Vagina (tissue), 2 donors: ENCODE results near the gene POLR2A.

Source experiments
- POLR2AphosphoS5 ChIP-seq, 2 donors: sonication (generic); formaldehyde crosslinking; IDR thresholded peaks; one replicate each; pipeline ENCODE4 v1.9.0; 2017; ENCODE audit warnings: antibody characterized with exemption in 2 of 2, mild to moderate bottlenecking in 2 of 2, low read depth in 1 of 2; ENCODE audit not compliant: insufficient read depth in 1 of 2
- TF ChIP-seq, protein P1 (sequence below), 3 experiments: fragments of 450-650 bp in 2 of 3; fragments of 200-600 bp in 1 of 3; sonication (generic) in 1 of 3; IDR thresholded peaks; one replicate each; pipeline ENCODE4 v1.5.1; 2017 to 2019; ENCODE audit warnings: antibody characterized with exemption in 3 of 3, mild to moderate bottlenecking in 2 of 3, moderate library complexity in 2 of 3

DNA sequence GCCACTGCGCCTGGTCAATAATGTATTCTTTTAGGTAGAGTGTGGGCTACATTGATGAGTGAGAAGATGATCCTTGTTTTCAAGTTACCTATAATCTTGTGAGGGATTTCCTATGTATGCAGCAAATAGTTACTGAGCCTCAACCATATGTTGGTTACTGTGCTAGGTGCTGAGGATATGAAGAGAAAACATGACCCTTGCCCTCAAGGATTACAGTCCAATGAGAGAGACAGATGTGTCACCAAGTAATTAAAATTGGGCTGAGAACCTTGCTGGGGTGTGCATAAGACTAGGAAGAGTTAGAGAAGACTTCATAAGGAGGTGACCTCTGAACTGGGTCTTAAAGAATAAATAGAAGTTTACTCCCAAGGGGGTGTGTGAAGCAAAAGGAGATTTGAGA is 7.4 kb downstream of the POLR2A start:
- TF ChIP-seq, protein P1, sequence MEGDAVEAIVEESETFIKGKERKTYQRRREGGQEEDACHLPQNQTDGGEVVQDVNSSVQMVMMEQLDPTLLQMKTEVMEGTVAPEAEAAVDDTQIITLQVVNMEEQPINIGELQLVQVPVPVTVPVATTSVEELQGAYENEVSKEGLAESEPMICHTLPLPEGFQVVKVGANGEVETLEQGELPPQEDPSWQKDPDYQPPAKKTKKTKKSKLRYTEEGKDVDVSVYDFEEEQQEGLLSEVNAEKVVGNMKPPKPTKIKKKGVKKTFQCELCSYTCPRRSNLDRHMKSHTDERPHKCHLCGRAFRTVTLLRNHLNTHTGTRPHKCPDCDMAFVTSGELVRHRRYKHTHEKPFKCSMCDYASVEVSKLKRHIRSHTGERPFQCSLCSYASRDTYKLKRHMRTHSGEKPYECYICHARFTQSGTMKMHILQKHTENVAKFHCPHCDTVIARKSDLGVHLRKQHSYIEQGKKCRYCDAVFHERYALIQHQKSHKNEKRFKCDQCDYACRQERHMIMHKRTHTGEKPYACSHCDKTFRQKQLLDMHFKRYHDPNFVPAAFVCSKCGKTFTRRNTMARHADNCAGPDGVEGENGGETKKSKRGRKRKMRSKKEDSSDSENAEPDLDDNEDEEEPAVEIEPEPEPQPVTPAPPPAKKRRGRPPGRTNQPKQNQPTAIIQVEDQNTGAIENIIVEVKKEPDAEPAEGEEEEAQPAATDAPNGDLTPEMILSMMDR (IDR thresholded peaks at IDR 0.05): no peak
- no peak for TF ChIP-seq POLR2AphosphoS5 (IDR thresholded peaks at IDR 0.05; ENCODE audit: insufficient read depth in 1 of 2, low read depth in 1 of 2)
